ENCODE results near the gene SCRN1.

GRCh38 chr7:29988424-29989256, 961 bp downstream of the SCRN1 start:
- TF ChIP-seq CTCF (conservative IDR thresholded peaks at IDR 0.05; ENCODE audit: low read depth in 2 of 2) (no peak), ETS1 (IDR thresholded peaks at IDR 0.05) (no peak), ZNF331 (CRISPR knock-in tag; IDR thresholded peaks at IDR 0.05; ENCODE audit: low read depth) (no peak), EZH2 (IDR thresholded peaks at IDR 0.05; ENCODE audit: low read depth, unreplicated experiment) (no peak), POLR2AphosphoS5 (IDR thresholded peaks at IDR 0.05; ENCODE audit: low read depth) (no peak), REST (IDR thresholded peaks at IDR 0.05; ENCODE audit: unreplicated experiment) (no peak), EZH2phosphoT487 (IDR thresholded peaks at IDR 0.05; ENCODE audit: unreplicated experiment) (no peak), CREB1 (CRISPR knock-in tag; IDR thresholded peaks at IDR 0.05; ENCODE audit: low read depth) (no peak)

Data from GM23338 (cell line).